Thyroid gland (tissue), 4 donors: Measurements from ENCODE around the gene ADGRF1.

Experiments
- POLR2A ChIP-seq, 2 donors: fragments of 450-650 bp; IDR thresholded peaks; one replicate each; pipeline ENCODE4 v1.6.1; 2017; ENCODE audit warnings: antibody characterized with exemption in 2 of 2, mild to moderate bottlenecking in 2 of 2, moderate library complexity in 1 of 2
- TF ChIP-seq, protein P1 (sequence below), 6 experiments: fragments of 200-600 bp in 3 of 6; fragments of 450-650 bp in 3 of 6; sonication (generic) in 3 of 6; IDR thresholded peaks; one replicate each; pipeline ENCODE4 v1.5.1; 2016 to 2019; ENCODE audit warnings: antibody characterized with exemption in 6 of 6, mild to moderate bottlenecking in 2 of 6, inconsistent platforms in 1 of 6, moderate library complexity in 1 of 6

DNA sequence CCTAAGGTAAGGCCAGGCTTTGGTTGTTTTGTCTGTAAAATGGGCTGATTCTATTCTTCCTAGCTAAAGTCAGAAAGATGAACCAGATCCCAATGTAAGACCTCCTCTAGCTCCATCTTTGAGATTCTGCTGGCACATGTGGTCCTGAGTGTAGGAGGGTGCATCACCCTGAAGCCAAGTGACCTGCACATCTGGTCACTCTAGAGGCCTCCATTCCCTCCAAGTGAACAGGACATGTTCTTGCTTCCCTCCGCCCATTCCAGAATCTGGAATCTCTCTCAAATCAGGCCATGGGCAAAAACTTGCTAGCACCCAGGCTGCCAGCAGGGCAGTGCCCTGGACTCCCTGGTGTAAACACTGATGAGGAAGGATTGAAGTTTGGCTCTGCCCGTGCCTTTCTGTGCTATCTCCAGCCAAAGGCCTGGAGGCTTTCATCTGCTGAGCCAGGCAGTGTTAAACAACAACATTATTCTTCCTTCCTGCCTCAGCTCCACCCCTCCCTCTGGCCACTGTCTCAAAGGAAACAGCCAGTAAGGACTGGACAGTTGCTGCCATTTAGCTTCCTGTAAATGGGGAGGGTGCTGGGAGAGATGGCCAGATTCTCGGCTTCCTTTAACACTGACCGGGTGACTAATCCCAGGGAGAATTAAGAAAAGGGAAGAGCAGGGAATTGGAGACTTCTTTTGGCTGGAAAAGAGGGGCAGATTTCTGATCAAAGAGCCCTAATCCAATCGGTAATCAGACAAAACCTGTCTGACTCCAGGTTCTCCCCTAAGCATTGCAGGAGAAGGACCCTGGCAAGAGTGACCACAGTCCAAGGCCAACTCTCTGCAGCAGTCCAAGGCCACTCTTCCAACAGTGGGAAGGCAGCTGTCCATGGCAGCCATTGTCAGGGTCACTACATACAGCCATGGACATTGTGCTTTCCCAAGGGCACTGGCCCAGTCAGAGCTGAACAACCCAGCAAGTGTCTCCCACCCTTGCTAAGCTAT lies 19.5 kb upstream of the ADGRF1 start:
- TF ChIP-seq, protein P1, sequence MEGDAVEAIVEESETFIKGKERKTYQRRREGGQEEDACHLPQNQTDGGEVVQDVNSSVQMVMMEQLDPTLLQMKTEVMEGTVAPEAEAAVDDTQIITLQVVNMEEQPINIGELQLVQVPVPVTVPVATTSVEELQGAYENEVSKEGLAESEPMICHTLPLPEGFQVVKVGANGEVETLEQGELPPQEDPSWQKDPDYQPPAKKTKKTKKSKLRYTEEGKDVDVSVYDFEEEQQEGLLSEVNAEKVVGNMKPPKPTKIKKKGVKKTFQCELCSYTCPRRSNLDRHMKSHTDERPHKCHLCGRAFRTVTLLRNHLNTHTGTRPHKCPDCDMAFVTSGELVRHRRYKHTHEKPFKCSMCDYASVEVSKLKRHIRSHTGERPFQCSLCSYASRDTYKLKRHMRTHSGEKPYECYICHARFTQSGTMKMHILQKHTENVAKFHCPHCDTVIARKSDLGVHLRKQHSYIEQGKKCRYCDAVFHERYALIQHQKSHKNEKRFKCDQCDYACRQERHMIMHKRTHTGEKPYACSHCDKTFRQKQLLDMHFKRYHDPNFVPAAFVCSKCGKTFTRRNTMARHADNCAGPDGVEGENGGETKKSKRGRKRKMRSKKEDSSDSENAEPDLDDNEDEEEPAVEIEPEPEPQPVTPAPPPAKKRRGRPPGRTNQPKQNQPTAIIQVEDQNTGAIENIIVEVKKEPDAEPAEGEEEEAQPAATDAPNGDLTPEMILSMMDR (IDR thresholded peaks at IDR 0.05), result no peak
- TF ChIP-seq POLR2A (IDR thresholded peaks at IDR 0.05), result no peak
